ENCODE results near the gene PITX1.
"Not testable (repeated sequence)": the region's sequence is repeated elsewhere in the genome, so short reads cannot be mapped to it uniquely, and the experiment has no call there.

PITX1 gene

GRCh38 chr5:134995850-134996402 is 38.1 kb downstream of the PITX1 start:
- no peak for DNase-seq (ENCODE audit: low read depth)
- no peak for TF ChIP-seq CTCF (conservative IDR thresholded peaks at IDR 0.05; ENCODE audit: low read depth, low read length)
- no peak overlapping the region for H3K4me3 ChIP-seq (ENCODE audit: low read length)

- no peak overlapping the region for H3K4me3 ChIP-seq (ENCODE audit: low read length)
- no peak for DNase-seq (ENCODE audit: low read depth)
- no peak for TF ChIP-seq CTCF (conservative IDR thresholded peaks at IDR 0.05; ENCODE audit: low read depth, low read length)
These were observed 39.4 kb downstream of the PITX1 start for GRCh38 chr5:134994560-134995156.

- no peak overlapping the region for H3K4me3 ChIP-seq (ENCODE audit: low read length)
- TF ChIP-seq CTCF (conservative IDR thresholded peaks at IDR 0.05; ENCODE audit: low read depth, low read length) = no peak
- DNase-seq (ENCODE audit: low read depth) = no peak
These were observed 40.9 kb downstream of the PITX1 start for GRCh38 chr5:134993161-134993560.

- no peak for TF ChIP-seq CTCF (conservative IDR thresholded peaks at IDR 0.05; ENCODE audit: low read depth, low read length)
- H3K4me3 ChIP-seq (ENCODE audit: low read length) = no peak overlapping the region
- no peak for DNase-seq (ENCODE audit: low read depth)
These were observed 41.9 kb downstream of the PITX1 start for GRCh38 chr5:134992148-134992547.

GRCh38 chr5:134990183-134990582 is 43.8 kb downstream of the PITX1 start:
- DNase-seq (ENCODE audit: low read depth); H3K4me3 ChIP-seq (ENCODE audit: low read length): not testable (repeated sequence)

GRCh38 chr5:134989266-134989830 is 44.7 kb downstream of the PITX1 start:
- peak; percentile 9 for DNase-seq (ENCODE audit: low read depth)
- no peak overlapping the region for H3K4me3 ChIP-seq (ENCODE audit: low read length)
- no peak for TF ChIP-seq CTCF (conservative IDR thresholded peaks at IDR 0.05; ENCODE audit: low read depth, low read length)

GRCh38 chr5:134982230-134982629 is 51.8 kb downstream of the PITX1 start:
- H3K4me3 ChIP-seq (ENCODE audit: low read length) = no peak overlapping the region
- TF ChIP-seq CTCF (conservative IDR thresholded peaks at IDR 0.05; ENCODE audit: low read depth, low read length) = no peak
- no peak for DNase-seq (ENCODE audit: low read depth)
